Bone marrow (tissue), 2 donors: ENCODE data around the gene BRD2.

Experiments
- DNase-seq, 2 donors: peaks; one replicate each; lab custom pipeline; 2025; lab: John Stamatoyannopoulos, UW

BRD2 gene

DNA sequence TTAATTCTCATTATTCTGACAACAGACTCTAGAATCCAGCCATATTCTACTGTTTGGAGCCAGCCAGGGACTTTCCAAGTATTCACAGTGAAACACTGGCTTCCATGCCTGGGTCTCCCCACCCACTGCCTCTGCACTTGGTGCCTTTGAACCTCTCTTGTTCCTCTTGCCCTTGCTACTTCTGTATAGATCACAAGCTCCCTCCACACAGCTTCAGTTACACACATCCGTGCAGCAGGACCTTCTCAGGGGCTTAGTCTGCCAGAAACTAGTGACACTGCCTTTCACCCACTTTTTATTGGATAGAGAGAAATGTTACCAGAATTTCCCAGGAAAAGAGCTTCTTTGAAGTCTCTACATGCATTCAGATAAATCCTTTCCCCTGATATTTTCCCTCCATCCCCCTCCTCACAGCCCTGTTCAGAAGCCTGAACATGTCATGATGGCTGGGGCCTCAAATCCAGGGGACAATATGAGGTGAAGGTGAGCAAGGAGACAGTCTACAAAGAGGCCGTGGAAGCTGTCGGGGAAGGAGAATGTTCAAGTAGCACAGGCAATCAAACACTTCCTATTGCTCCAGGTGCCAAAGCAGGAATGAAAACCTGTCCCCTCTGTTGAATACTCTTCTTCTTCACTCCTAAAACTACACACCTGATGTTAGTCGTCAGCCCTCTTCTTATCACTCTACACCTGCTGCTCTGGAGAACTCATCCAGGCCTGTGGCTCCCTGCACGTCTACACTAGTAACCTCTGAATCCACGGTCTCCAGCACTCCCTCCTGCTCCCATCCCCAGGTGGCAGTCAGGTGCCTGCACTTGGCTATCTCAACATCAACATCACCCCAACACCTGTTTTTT, 61.2 kb downstream of the BRD2 start:
- DNase-seq: peak in 1 of 2 donors; percentile 83

GRCh38 chr6:33030245-33030644, 61.9 kb downstream of the BRD2 start:
- DNase-seq: no peak
